Measurements from ENCODE around the gene CFAP221.

DNA sequence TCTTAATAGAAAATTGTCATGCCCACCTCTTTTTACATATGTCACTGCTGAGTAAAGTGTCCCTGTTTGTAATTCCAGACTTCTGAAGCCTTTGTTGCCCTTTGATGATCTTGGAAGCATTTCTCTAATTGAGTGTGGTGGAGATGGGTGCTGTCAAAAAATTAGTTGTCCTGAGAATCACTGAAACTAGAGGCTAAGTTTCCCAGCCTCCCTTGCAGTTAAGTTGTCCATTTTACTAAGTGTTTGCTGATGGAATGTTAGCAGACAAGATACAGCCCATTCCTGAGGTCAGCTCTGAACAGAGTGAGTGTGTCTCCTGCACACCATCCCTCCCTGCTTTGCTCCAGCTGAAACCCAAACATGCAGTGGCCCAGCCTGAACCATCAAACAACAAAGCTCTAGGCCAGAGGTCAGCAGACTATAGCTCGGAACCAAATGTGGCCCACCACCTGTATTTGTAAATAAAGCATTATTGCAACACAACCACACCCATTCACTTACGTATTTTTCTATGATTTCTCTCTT lies 106.7 kb downstream of the CFAP221 start:
- TF ChIP-seq POLR2AphosphoS5 (IDR thresholded peaks at IDR 0.05; ENCODE audit: low read depth, low read length) = no peak
- no peak for TF ChIP-seq SIN3A (IDR thresholded peaks at IDR 0.05; ENCODE audit: borderline replicate concordance, insufficient read depth, low read length)
- no peak for TF ChIP-seq FOXP2 (optimal IDR thresholded peaks at IDR 0.05; ENCODE audit: borderline replicate concordance, extremely low read depth, extremely low read length, insufficient read depth)
- TF ChIP-seq, protein P1, sequence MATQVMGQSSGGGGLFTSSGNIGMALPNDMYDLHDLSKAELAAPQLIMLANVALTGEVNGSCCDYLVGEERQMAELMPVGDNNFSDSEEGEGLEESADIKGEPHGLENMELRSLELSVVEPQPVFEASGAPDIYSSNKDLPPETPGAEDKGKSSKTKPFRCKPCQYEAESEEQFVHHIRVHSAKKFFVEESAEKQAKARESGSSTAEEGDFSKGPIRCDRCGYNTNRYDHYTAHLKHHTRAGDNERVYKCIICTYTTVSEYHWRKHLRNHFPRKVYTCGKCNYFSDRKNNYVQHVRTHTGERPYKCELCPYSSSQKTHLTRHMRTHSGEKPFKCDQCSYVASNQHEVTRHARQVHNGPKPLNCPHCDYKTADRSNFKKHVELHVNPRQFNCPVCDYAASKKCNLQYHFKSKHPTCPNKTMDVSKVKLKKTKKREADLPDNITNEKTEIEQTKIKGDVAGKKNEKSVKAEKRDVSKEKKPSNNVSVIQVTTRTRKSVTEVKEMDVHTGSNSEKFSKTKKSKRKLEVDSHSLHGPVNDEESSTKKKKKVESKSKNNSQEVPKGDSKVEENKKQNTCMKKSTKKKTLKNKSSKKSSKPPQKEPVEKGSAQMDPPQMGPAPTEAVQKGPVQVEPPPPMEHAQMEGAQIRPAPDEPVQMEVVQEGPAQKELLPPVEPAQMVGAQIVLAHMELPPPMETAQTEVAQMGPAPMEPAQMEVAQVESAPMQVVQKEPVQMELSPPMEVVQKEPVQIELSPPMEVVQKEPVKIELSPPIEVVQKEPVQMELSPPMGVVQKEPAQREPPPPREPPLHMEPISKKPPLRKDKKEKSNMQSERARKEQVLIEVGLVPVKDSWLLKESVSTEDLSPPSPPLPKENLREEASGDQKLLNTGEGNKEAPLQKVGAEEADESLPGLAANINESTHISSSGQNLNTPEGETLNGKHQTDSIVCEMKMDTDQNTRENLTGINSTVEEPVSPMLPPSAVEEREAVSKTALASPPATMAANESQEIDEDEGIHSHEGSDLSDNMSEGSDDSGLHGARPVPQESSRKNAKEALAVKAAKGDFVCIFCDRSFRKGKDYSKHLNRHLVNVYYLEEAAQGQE (IDR thresholded peaks at IDR 0.05; ENCODE audit: insufficient read depth in 1 of 2, low read depth in 2 of 2, low read length in 2 of 2) = no peak
- TF ChIP-seq TAF1 (IDR thresholded peaks at IDR 0.05; ENCODE audit: borderline replicate concordance, insufficient read depth, low read length) = no peak

All from PFSK-1 (cell line).